GM21515 (cell line): Measurements from ENCODE around the gene MT1A.

ENCODE experiments used
- ATAC-seq: cut with Tn5 transposase; IDR thresholded peaks from one replicate; pipeline ENCODE4 v1.9.1; 2021; ENCODE audit not compliant: unreplicated experiment

MT1A gene

DNA sequence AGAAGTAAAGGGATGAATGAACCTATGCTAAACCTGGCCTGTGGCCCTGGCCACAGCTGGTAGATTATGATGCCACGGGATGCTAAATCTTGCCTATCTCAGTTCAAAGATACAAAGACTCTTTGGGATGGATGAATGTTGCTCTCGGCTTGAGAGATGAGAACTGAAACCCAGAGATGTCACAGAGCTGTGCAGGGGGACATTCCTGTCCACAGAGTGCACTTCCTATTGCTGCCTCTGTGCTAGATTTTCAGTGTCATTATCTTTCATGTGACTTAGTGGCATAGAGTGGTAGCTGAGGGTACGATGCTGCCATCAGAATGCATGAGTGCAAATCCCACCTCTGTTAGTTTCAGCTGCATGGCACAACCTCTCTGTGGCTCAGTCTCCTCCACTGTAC lies 8.3 kb upstream of the MT1A start:
- peak; percentile 71 for ATAC-seq

DNA sequence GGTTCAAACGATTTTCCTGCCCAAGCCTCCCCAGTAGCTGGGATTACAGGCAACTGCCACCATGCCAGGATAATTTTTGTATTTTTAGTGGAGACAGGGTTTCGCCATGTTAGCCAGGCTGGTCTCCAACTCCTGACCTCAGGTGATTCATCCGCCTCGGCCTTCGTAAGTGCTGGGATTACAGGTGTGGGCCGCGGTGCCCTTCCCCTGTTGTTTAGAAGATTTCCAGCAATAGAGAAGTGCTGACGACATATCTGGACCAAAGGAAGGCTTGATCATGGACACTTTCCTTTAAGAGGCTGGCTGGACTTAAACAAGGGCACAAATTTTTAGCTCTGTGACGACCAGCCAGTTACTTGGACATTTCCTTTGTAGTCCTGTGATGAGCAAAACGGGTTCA lies 7.3 kb upstream of the MT1A start:
- no peak for ATAC-seq

DNA sequence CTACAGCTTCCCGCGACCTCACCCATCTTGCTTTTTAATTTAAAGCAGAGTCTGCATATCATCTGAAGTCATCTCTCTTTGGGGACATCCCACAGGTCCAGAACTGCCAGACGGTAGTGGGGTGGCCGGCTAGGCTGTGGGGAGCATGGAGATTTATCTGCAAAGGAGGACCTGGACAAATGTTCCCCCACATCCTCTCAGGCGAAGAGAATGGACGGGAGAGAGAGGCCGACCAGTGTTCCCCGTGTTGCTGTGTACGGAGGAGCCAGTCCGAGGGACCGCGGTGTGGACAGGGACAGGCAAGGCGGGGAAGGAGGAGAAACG lies 6.7 kb upstream of the MT1A start:
- no peak for ATAC-seq

DNA sequence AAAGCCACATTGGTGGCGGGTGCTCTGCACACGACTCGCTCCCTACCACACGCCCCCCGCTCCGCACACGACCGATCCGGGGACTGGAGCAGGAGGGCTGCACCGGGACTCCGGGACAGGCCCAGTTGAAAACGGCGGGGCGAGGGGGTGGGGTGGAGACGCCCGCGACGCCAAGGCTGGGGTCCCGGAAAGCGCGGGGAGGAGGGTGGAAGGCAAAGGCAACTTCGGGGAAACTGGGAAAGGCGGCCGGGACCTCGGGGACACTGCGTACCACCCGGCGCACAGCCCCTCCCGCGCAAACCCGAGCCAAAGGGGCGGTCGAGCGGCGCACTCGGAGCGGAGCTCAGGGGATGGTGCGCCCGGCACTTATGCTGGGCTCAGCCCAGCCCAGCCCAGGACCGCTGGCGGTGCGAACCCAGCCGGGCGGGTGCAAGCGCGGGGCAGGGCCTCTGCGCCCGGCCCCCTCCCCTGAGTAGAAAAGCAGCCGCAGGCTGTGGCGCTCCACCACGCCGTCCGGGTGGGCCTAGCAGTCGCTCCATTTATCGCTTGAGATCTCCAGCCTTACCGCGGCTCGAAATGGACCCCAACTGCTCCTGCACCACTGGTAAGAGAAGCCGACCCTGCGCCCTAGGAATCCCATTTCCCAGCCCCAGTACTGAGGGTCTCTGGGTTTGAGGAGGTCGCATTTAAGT lies 6.2 kb upstream of the MT1A start, which contains the start of gene MT1M:
MT1M (plus strand) TSS at position 504 of the 692 bp plus-strand sequence; CDS start at position 577, 73 bp downstream.
- no peak for ATAC-seq

DNA sequence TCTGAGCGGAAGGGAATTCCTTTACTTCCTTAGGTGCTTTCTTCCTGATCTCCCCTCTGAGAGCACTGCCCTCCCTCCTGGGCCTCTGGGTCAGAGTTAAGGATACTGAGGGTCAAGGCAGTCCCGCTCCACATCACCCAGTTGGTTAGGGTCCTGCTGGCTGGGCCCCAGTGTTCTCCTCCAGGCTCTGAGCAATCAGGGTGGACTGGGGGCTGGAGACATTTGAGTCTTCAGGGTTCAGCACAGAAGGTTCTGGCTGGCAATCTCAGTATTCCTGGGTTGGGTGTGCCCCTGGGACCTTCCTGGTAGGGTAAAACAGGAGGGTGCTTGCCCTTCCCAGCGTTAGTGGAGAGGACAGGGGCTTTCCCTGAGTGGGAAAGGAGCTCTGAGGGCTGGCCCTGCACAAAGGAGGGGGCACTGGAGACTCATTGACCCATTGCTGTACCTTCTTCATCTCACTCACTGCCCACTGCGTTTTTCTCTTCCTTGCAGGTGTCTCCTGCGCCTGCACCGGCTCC lies 5.6 kb upstream of the MT1A start:
- no peak for ATAC-seq

DNA sequence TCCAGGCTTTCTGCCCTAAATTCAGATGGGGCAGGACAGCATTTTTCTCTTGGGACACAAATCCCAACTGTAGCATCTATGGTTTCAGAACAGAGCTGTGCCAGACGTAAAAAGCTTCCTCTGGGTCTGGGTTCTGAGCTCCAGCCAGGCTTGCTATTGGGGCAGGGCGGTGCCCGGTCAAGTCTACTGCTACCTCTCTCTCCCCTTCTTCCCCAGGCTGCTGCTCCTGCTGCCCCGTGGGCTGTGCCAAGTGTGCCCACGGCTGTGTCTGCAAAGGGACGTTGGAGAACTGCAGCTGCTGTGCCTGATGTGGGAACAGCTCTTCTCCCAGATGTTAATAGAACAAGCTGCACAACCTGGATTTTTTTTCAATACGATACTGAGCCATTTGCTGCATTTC lies 4.9 kb upstream of the MT1A start:
- ATAC-seq = no peak

DNA sequence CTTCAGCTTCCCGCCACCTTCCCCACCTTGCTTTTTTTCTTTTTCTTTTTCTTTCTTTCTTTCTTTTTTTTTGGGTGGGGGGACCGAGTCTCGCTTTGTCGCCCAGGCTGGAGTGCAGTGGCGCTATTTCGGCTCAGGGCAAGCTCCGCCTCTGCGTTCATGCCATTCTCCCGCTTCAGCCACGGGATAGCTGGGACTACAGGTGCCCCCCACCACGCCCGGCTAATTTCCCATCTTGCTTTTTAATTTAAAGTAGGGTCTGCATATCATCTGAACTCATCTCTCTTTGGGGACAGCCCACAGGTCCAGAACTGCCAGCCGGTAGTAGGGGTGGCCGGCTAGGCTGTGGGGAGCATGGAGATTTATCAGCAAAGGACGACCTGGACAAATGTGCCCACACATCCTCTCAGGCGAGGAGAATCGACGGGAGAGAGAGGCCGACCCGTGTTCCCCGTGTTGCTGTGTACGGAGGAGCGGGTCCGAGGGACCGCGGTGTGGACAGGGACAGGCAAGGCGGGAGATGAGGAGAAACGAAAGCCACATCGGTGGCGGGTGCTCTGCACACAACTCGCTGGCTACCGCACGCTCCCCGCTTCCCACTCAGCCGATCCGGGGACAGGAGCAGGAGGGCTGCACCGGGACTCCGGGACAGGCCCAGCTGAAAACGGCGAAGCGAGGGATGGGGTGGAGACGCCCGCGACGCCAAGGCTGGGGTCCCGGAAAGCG lies 3.6 kb upstream of the MT1A start:
- no peak for ATAC-seq

DNA sequence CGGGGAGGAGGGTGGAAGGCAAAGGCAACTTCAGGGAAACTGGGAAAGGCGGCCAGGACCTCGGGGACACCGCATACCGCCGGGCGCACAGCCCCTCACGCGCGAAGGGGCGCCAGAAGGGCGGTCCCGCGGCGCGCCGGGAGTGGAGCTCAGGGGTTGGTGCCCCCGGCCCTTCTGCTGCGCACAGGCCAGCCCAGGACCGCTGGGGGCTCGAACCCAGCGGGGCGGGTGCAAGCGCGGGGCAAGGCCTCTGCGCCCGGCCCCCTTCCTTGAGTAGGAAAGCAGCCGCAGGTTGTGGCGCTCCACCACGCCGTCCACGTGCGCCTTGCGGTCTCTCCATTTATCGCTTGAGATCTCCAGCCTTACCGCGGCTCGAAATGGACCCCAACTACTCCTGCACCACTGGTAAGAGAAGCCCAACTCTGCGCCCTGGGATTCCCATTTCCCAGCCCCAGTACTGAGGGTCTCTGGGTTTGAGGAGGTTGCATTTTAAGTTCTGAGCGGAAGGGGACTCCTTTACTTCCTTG lies 3.0 kb upstream of the MT1A start:
- no peak for ATAC-seq

DNA sequence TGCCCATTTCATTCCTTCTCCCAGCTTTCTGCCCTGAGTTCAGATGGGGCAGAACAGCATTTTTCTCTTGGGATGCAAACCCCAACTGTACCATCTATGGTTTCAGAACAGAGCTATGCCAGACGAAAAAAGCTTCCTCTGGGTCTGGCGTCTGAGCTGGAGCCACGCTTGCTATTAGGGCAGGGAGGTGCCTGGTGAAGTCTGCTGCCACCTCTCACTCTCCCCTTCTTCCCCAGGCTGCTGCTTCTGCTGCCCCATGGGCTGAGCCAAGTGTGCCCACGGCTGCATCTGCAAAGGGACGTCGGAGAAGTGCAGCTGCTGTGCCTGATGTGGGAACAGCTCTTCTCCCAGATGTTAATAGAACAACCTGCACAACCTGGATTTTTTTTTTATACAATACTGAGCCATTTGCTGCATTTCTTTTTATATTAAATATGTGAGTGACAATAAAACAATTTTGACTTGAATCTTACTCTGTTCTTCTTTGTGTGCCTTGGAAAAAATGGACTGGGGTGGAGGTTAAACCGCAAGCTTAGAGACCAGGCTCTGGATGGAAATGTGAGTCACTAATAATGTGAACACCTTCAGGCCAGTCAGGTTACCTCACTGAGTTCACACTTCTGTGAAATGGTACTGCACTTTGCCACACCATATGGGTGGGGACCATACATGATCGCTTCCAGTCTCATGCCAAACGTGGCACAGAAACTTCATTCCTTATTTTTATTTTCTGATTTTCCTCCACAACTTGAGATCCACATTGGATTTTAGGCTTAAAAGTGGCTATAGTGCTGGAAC lies 1.7 kb upstream of the MT1A start:
- no peak for ATAC-seq

DNA sequence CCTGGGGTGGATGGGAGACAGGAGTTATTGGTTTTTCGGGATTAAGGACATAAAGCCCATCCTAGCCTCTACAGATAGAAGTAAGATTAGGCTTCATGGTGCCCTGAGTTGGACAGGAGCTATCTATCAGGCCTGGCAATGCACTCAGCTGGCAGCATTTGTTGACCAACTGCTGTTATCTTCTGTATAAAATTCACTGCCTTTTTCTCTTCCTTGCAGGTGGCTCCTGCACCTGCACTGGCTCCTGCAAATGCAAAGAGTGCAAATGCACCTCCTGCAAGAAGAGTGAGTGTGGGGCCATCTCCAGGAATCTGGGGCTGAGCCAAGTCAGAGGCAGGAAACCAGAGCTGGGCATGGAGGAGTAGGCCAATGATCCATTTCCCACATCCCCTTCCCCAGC lies 579 bp downstream of the MT1A start:
- ATAC-seq = no peak

DNA sequence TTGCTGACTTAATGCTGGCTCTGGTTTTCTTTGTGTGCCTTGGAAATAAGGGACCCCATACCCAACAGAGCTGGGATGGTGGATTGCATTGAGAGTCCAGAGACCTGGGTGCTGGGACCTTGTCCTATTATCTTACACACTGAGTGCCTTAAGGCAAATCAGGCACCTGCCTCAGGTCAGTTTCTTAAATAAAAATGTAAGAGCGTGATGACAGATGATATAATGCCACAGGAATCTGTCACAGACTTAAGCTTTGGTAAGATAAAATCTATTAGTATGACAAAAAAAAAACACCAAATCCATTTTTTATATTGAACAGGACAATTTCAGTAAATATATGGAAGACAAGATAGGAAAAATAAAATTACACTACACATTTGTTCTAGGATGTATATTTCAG lies 1.6 kb downstream of the MT1A start:
- no peak for ATAC-seq

DNA sequence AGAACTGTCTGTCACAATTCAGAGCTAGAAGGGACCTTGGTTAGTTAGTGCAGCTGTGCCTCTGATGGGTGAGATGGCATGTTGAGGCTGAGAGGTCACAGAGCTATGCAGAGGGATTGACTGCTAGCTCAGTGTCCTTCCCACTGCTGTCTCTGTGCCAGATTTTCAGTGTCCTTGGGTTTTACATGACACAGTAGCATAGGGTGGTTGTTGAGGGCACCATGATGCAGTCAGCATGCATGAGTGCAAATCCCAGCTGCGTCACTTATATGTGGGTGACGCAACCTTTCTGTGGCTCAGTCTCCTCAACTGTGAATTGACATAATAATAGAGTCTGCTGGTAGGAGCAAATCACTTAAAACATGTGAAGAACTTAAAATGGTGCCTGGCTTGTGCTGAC lies 2.7 kb downstream of the MT1A start:
- ATAC-seq = no peak

DNA sequence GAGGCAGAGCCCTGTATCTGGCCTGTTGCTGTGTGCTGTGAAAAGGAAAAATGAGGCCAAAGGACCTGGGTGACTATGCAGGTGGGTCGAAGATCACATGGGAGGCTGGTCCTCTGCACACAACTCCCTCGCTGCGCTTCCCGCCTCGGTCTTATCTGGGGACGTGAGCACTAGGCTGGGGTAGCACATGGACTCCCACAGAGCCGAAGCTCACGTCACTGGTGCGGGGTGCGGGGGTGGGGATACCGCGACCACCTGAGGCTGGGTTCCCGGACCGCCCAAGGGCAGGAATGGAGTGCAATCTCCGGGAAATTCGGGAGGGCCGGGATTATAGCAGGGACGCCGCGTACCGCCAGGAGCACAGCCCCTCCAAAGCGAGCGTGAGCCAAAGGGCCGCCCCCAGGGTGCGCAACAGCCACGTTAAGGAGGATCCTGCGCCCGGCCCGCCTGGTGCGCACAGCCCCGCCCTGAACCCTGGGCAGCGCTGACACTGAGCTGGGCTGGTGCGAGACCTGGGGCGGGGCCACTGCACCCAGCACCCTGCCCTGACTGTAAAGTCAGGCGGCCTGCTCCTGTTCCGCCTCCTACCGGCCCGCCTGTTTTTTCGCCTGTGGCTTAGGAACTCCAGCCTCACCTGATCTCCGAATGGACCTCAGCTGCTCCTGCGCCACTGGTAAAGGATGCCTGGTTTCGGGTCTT lies 4.8 kb downstream of the MT1A start:
- ATAC-seq = peak; percentile 59

DNA sequence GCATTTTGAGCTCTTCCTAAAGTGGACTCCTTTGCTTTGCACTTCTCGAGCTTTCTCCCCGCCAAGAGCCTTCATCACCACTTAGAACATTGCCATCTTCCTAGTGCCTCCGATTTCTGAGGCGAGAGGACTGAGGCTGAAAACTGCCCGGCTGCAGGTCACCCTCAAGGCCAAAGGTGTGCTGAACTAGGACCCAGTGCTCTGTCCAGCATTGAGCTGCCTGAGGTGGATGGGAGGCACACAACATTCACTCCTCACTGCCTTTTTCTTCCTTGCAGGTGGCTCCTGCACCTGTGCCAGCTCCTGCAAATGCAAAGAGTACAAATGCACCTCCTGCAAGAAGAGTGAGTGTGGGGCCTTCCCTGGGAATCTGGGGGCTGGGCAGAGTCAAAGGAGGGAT lies 5.4 kb downstream of the MT1A start:
- ATAC-seq = no peak

DNA sequence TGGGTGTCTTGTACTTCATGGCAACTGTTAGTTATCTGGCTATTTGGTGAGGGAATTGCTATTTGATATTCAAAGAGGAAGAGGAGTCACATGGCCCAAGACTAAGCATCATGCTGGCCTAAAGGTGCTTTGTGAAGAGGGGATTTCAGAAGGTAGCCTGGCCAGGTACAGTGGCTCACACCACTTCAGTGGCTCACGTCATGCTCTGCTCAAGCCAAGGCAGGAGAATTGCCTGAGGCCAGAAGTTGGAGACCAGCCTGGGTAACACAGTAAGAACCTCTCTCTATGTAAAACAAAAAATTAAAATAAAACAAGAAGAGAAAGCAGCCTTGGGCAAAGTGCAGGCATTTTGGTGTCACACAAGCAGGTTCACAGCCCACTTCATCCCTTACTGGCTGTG lies 6.8 kb downstream of the MT1A start:
- ATAC-seq = no peak

DNA sequence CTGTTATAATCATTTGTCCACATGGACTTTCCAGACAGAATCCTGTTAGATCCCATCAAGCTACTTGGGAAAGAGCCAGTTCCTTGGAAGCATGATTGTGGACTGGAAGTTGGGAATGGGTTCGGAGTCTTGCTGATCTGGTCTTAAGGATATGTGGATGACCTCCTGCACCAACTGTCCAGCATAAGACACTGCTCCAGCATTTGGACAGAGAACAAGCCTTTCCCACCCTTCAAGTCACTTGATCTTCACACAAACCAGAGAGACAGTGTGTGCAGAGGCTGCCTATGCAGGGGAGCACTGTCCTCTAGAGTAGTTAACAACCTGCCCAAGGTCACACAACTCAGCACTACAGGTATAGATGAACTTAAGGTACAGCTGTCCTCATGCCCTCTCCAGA lies 7.4 kb downstream of the MT1A start:
- no peak for ATAC-seq

DNA sequence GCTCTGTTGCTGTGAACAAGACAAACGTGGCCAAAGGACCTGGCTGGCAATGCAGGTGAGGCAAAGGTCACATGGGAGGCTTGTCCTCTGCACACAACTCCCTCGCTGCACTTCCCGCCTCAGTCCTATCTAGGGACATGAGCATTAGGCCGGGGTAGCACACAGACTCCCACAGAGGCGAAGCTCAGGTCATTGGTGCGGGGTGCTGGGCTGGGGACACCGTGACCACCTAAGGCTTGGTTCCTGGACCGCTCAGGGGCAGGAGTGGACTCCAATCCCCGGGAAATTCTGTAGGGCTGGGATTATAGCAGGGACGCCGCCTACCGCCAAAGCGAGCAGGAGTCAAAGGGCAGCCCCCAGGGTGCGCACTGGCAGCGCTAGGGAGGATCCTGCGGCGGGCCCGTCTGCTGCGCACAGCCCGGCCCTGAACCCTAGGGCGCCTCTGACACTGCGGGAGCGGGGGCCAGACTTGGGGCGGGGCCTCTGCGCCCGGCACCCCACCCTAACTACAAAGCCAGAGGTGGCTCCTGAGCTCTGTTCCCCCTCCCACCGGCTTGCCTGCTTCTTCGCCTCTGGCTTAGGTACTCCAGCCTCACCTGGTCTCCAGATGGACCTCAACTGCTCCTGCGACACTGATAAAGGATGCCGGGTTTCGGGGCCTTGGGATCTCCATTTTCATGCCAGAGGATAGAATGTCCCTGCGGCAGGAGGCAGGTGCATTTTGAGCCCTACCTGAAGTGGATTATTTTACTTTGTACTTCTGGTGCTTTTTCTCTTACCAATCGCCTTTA lies 9.4 kb downstream of the MT1A start:
- ATAC-seq = no peak

DNA sequence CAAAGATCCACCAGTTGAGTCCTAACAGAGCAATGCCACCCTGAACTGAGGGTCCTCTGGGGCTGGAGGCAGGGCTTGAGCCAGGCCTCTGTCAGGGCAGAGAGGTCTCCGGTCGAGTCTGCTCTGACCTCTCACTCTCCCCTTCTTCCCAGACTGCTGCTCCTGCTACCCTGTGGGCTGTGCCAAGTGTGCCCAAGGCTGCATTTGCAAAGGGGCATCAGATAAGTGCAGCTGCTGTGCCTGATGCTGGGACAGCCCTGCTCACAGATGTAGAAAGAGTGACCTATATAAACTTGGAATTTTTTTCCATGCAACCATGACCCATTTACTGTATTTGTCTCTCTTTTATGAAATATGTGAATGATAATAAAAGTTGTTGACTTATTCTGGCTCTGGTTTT lies 10.8 kb downstream of the MT1A start:
- no peak for ATAC-seq

DNA sequence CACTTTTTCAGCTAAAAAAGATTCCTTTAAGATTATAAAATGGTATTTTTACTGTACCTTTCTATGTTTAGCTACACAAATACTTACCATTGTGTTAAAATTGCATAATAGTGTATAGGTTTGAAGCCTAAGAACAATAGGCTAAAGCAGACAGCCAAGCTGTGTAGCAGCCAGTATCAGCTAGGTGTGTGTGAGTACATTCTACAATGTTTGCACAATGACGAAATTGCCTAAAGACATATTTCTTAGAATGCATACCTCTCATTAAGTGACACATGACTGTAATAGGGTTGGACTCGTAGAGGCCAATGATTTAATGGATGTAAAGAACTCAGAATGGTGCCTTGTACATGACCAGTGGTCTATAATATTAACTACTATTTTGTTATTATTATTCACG lies 11.4 kb downstream of the MT1A start:
- ATAC-seq = no peak

DNA sequence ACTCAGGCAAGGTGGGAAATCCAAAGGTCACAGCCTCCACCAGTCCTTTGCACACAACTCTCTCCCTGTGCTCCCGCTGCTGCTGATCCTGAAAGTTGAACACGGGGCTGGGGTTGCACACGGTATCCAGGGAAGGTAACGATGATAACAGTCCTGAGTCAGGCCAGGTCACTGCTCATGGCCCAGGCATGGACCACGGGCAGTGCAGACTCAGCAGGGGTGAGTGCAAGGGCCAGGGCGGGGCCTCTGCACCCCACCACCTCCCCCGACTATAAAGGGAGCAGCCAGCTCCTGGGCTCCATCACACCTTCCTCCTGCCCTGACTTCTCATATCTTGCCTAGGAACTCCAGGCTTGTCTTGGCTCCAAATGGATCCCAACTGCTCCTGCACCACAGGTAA lies 13.1 kb downstream of the MT1A start, which contains the start of gene MT1B:
MT1B (plus strand) TSS at position 301 of the 400 bp plus-strand sequence; CDS start at position 369, 68 bp downstream.
- ATAC-seq = no peak
